Measurements from ENCODE around the gene HDAC11. TPM values are rescaled to one million over a fixed set of nuclear protein-coding genes. Genes with fewer than 3 reads are reported as not detected.

The HDAC11 gene
- total and polyA plus RNA-seq, 9 of the 15 experiments (the other 6 are each of a cell fraction or from before 2014, with no cell fraction given): 0.60 to 6.0 (median 4.5) TPM

- in situ Hi-C loops (cut with MboI): loop anchor here (5.0 to 10.0 kb wide), 2 partner anchors 152 to 389 kb away; partner anchors contain the start of gene WNT7A
- no TSS peak for BruUV-seq (replicated peaks)
Measured at GRCh38 chr3:13495351-13495813, 15.3 kb downstream of the HDAC11 start.

More at GRCh38 chr3:13495351-13495813, 15.3 kb downstream of the HDAC11 start:
- ChIA-PET POLR2A (interaction anchor here (0.9 to 1.8 kb wide), 3 partner anchors 78 to 153 kb away, joined by 3 to 5 read pairs (median 3); no protein-coding TSS in a partner anchor), CTCF (ENCODE audit: low intra/inter-chr PET ratio) (interaction anchor here (0.5 to 5.3 kb wide), 3 partner anchors 116 to 160 kb away, joined by 4 to 138 read pairs (median 7); no protein-coding TSS in a partner anchor)
- FAIRE-seq (no peak), ATAC-seq (no peak), DNase-seq (ENCODE audit: extremely low read depth in 1 of 4, low spot score in 3 of 4) (no peak)
- Histone ChIP-seq H3K9me3 (replicated peaks; ENCODE audit: control insufficient read depth, insufficient read depth, low read depth, low read length) (no peaks in the 10 kb centered on the region), H4K20me1 (replicated peaks; ENCODE audit: control insufficient read depth, insufficient read depth, low read length) (peaks cover 20% of the 10 kb centered on the region), H3K79me2 (ENCODE audit: control insufficient read depth, insufficient read depth, low read length) (no peaks in the 10 kb centered on the region), H2AFZ (ENCODE audit: low read depth, low read length) (no peak overlapping the region), H3K9me1 (ENCODE audit: control insufficient read depth, insufficient read depth, low read length) (no peaks in the 10 kb centered on the region), H3K4me2 (ENCODE audit: insufficient read depth, low read length) (no peak overlapping the region), H3K9ac (ENCODE audit: insufficient read depth in 1 of 2, low read depth in 2 of 2, low read length in 2 of 2) (peak overlapping the region in 1 of 2 experiments; percentile 47; a peak in 2 of 4 replicates), H3K4me3 (no peak overlapping the region), H3K27ac (ENCODE audit: extremely low read depth, low read depth, low read length) (no peak overlapping the region), H3K36me3 (ENCODE audit: control insufficient read depth, insufficient read depth, low read length) (no peaks in the 10 kb centered on the region), H3K27me3 (ENCODE audit: control insufficient read depth in 2 of 2, insufficient read depth in 2 of 2, low read length in 2 of 2) (no peaks in the 10 kb centered on the region), H3K4me1 (replicated peaks in 1 of 2; ENCODE audit: control insufficient read depth in 2 of 2, insufficient read depth in 2 of 2, low read length in 2 of 2) (peaks cover 0 to 16% of the 10 kb centered on the region in 2 experiments; a peak in 3 of 5 replicates)
- 26% methylated on average over 3 of the region's 3 CpGs for WGBS (ENCODE audit: insufficient coverage, low coverage, missing lambda C conversion rate)
- intact Hi-C loops (cut with micrococcal nuclease): loop anchor here (5.0 kb wide), 2 partner anchors 42 to 387 kb away; partner anchors contain the start of gene WNT7A
- 0 out of 2 replicates have a peak, but pooled peaks have one; percentile 29 for TF ChIP-seq FOXK1 (CRISPR knock-in tag; IDR thresholded peaks at IDR 0.05; ENCODE audit: borderline replicate concordance)
- TF ChIP-seq HDAC3 (IDR thresholded peaks at IDR 0.05; ENCODE audit: borderline replicate concordance, partially characterized antibody): no peak
- TF ChIP-seq ZFP36 (IDR thresholded peaks at IDR 0.05; ENCODE audit: low read depth, low read length, partially characterized antibody): peak; percentile 23

All from K562 (cell line).